IPS-15b (cell line): ENCODE data around the gene NEDD4L.
"Not testable (repeated sequence)": the region's sequence is repeated elsewhere in the genome, so short reads cannot be mapped to it uniquely, and the experiment has no call there.

ENCODE experiments used
- H3K27me3 ChIP-seq: one replicate; pipeline ENCODE4 v1.6.1; 2013; ENCODE audit warnings: low read length; ENCODE audit not compliant: control insufficient read depth, insufficient read depth
- H3K36me3 ChIP-seq: one replicate; pipeline ENCODE4 v1.6.1; 2013; ENCODE audit warnings: low read length; ENCODE audit not compliant: control insufficient read depth, insufficient read depth
- H3K4me1 ChIP-seq: one replicate; pipeline ENCODE4 v1.6.1; 2013; ENCODE audit warnings: mild to moderate bottlenecking, low read length; ENCODE audit not compliant: control insufficient read depth, insufficient read depth
- H3K4me3 ChIP-seq: one replicate; pipeline ENCODE4 v1.5.1; 2013; ENCODE audit warnings: low read depth, low read length
- H3K9ac ChIP-seq: one replicate; pipeline ENCODE4 v1.6.1; 2013; ENCODE audit warnings: low read depth, mild to moderate bottlenecking, low read length
- H3K9me3 ChIP-seq: one replicate; pipeline ENCODE4 v1.6.1; 2013; ENCODE audit warnings: mild to moderate bottlenecking, low read length; ENCODE audit not compliant: control insufficient read depth, insufficient read depth

Gene NEDD4L

DNA sequence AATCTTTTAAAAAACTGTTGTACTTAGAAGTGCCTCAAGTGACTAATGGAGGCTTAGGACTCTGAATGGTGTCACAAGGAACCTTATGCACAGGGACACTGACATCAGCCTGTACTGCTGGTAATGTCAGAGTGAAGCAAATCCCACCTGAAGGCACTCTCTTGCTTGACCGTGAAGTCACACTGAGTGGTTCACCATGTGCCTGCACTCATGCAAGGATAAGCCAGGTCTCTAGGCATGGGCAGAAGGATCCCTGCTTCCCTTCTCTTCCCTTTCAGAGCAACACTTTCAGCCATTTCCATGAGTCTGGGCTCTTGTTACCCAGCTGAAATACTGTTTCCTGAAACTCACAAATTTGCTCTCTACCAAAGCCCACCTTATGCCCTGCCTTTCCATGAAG lies 123.0 kb downstream of the NEDD4L start:
- Histone ChIP-seq H3K4me3 (no peak overlapping the region), H3K9ac (no peak overlapping the region), H3K27me3 (no peaks in the 10 kb centered on the region), H3K36me3 (peaks cover 5% of the 10 kb centered on the region), H3K9me3 (no peaks in the 10 kb centered on the region), H3K4me1 (no peaks in the 10 kb centered on the region)

DNA sequence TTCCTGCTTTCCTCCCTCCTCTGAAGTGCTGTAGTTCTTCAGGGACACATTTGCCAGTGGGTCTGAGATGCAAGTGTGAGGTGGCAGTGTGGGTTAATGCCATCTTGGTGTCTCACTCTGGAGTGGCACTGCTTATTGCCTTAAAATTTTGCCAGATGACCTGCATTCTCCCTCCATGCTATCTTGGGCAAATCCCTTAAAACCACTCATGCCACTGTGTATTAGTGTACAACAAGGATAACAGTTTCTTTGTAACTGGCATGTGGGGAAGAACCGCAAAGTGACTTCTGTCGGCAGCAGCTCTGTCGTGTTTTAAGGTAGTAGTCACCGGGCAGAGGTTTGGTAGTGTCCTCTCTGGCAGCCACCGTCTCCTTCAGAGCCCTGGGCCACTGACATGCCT lies 124.2 kb downstream of the NEDD4L start:
- H3K9ac ChIP-seq: no peak overlapping the region
- no peaks in the 10 kb centered on the region for H3K4me1 ChIP-seq
- H3K4me3 ChIP-seq: no peak overlapping the region
- H3K27me3 ChIP-seq: no peaks in the 10 kb centered on the region
- H3K9me3 ChIP-seq: no peaks in the 10 kb centered on the region
- H3K36me3 ChIP-seq: peaks cover 5% of the 10 kb centered on the region

DNA sequence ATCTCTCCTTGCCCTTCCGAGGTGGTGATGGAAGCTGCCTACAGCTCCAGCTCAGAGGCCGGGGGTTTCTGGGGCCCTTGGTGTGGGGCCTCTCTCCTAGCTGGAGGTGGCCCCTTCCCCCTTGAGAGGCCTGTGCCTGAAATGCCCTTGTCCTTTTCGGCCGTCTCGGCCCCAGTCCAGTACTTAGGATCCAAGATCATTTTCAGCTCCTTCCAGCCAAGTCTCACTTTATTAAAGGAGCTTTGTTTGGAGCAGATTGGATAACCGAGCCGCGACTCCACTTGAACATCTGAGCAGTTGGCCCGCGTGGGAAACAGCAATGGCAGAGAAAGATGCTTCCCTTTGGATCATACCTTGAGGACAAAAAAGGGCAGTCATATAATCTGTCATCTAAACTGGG lies 125.0 kb downstream of the NEDD4L start:
- H3K36me3 ChIP-seq: peaks cover 5% of the 10 kb centered on the region
- no peaks in the 10 kb centered on the region for H3K9me3 ChIP-seq
- no peak overlapping the region for H3K4me3 ChIP-seq
- H3K4me1 ChIP-seq: no peaks in the 10 kb centered on the region
- no peaks in the 10 kb centered on the region for H3K27me3 ChIP-seq
- H3K9ac ChIP-seq: no peak overlapping the region

- H3K27me3 ChIP-seq: no peaks in the 10 kb centered on the region
- H3K4me3 ChIP-seq: no peak overlapping the region
- H3K9ac ChIP-seq: no peak overlapping the region
- H3K4me1 ChIP-seq: no peaks in the 10 kb centered on the region
- peaks cover 5% of the 10 kb centered on the region for H3K36me3 ChIP-seq
- no peaks in the 10 kb centered on the region for H3K9me3 ChIP-seq
These were observed 125.4 kb downstream of the NEDD4L start for GRCh38 chr18:58169472-58169871.

DNA sequence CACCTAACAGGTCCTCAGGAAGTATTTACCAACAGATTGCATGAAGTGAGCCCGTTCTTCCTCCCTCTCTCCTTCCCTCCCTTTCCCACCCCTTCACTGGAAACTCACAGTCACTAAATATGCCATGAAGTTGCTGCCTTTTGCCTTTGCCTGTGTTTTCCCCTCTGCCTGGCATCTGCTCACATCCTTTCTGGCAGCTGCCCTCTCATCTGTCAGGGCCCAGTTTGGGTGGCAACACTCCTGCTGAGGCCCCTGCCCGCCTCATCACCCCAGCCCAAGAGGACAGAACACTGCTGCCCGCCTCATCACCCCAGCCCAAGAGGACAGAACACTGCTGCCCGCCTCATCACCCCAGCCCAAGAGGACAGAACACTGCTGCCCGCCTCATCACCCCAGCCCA lies 126.0 kb downstream of the NEDD4L start:
- H3K9ac ChIP-seq, H3K4me1 ChIP-seq, H3K4me3 ChIP-seq, H3K36me3 ChIP-seq, H3K27me3 ChIP-seq, H3K9me3 ChIP-seq: not testable (repeated sequence)

- H3K27me3 ChIP-seq: no peaks in the 10 kb centered on the region
- no peaks in the 10 kb centered on the region for H3K9me3 ChIP-seq
- no peak overlapping the region for H3K4me3 ChIP-seq
- H3K36me3 ChIP-seq: peaks cover 5% of the 10 kb centered on the region
- H3K4me1 ChIP-seq: peaks cover 2% of the 10 kb centered on the region
- no peak overlapping the region for H3K9ac ChIP-seq
These were observed 128.0 kb downstream of the NEDD4L start for GRCh38 chr18:58172031-58172430.

DNA sequence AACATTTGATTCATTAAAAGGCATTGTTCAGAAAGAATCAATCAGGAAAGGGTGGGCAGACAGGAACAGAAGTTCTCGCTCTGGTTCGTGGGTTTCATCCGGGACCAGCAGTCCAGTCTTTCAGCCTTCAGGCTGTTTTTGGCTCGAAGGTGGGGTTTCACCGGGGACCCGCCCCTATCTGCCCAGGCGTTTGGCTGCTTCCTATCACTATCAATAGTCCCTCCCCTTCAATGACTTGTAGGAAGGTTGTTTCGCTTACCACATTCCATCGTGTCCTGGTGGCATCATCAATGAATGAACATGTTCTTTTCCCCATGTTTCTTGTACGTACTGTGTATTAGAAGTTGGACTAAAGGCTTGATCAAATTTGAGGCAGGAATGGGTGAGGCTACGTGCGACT lies 130.3 kb downstream of the NEDD4L start:
- H3K27me3 ChIP-seq: no peaks in the 10 kb centered on the region
- no peaks in the 10 kb centered on the region for H3K9me3 ChIP-seq
- H3K4me3 ChIP-seq: no peak overlapping the region

GRCh38 chr18:58175122-58175785 lies 131.2 kb downstream of the NEDD4L start:
- Histone ChIP-seq H3K4me3 (no peak overlapping the region), H3K4me1 (peaks cover 2% of the 10 kb centered on the region), H3K9me3 (no peaks in the 10 kb centered on the region), H3K9ac (no peak overlapping the region), H3K27me3 (no peaks in the 10 kb centered on the region), H3K36me3 (peaks cover 5% of the 10 kb centered on the region)

More for the DNA sequence above, 130.3 kb downstream of the NEDD4L start:
- Histone ChIP-seq H3K4me1 (peaks cover 2% of the 10 kb centered on the region), H3K36me3 (peaks cover 5% of the 10 kb centered on the region), H3K9ac (no peak overlapping the region)

GRCh38 chr18:58175786-58176176 lies 131.8 kb downstream of the NEDD4L start:
- H3K9ac ChIP-seq: no peak overlapping the region
- H3K36me3 ChIP-seq: peaks cover 5% of the 10 kb centered on the region
- no peak overlapping the region for H3K4me3 ChIP-seq
- H3K4me1 ChIP-seq: peaks cover 2% of the 10 kb centered on the region
- no peaks in the 10 kb centered on the region for H3K27me3 ChIP-seq
- no peaks in the 10 kb centered on the region for H3K9me3 ChIP-seq

DNA sequence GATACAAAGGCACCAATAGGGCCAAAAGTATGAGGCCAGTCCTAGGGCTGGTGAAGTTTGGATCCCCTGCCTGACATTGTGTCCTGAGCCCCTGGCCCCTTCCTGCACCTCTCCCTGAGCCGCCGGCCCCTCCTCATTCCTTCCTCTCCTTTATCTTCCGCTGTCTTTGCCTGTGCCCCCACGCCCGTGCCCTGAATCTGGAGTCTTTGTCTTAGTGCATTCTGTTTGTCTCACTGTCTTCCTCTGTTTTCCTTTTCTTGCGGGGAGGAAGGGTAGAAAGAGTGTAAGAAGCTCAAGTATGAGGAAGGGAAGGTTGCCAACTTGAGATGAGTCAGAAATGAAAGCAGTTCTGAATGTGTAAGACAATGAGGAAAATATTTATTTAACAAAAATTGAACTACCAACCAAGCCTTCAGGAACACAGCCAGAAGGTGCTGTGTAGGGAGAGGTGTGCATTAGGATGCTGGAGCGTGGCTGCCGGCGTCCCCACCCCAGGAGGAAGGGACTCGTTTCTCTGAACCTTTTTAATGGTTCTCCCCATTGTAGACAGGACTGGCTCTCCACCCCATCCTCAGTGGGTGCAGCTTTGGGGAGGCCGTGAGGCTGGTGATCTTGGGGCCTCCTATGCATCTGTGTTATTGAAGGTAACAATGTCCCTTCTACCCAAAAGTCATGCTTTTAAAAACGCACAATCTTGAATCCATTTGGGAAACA lies 133.1 kb downstream of the NEDD4L start:
- Histone ChIP-seq H3K9me3 (no peaks in the 10 kb centered on the region), H3K36me3 (no peaks in the 10 kb centered on the region), H3K9ac (no peak overlapping the region)

DNA sequence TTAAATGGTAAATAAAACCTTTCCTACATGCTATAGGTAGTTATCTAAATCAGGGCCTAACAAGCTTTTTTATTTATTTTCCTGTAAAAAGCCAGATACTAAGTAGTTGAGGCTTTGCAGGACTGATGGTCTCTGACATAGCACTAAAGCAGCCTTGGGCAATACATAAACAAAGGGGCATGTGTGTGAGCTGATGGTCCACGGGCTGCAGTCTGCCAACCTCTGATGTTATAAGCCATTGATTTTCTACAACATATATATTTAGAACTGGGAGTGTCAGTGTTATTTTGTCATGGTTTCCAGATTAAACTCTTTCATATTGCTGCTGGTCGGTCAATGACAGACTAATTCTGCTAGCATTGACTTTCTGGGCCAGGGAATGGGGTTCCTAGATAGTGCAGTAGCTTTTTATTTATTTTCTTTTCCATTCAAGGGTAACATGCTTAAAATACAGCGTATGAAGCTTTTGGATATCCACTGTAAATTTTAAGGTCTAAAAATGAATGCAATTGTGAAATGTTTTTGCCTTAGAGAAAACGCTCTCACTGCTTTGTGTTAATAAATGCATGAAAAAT lies 134.0 kb downstream of the NEDD4L start:
- no peak overlapping the region for H3K9ac ChIP-seq
- H3K27me3 ChIP-seq: no peaks in the 10 kb centered on the region
- no peak overlapping the region for H3K4me3 ChIP-seq
- H3K4me1 ChIP-seq: peaks cover 2% of the 10 kb centered on the region
- H3K9me3 ChIP-seq: no peaks in the 10 kb centered on the region
- H3K36me3 ChIP-seq: no peaks in the 10 kb centered on the region

More for the DNA sequence above, 133.1 kb downstream of the NEDD4L start:
- H3K4me1 ChIP-seq: peaks cover 2% of the 10 kb centered on the region
- no peaks in the 10 kb centered on the region for H3K27me3 ChIP-seq
- no peak overlapping the region for H3K4me3 ChIP-seq

GRCh38 chr18:58178511-58178910 lies 134.5 kb downstream of the NEDD4L start:
- H3K27me3 ChIP-seq: no peaks in the 10 kb centered on the region
- no peak overlapping the region for H3K9ac ChIP-seq
- no peaks in the 10 kb centered on the region for H3K36me3 ChIP-seq
- H3K4me3 ChIP-seq: no peak overlapping the region
- H3K9me3 ChIP-seq: no peaks in the 10 kb centered on the region
- peaks cover 2% of the 10 kb centered on the region for H3K4me1 ChIP-seq
